NCI-H748 treated with DMSO at 0.1 percent for 48 hours (cell line): ENCODE results near the gene DLGAP1.

Experiments
- DNase-seq: peaks from one replicate; lab custom pipeline; 2025; lab: John Stamatoyannopoulos, UW

The DLGAP1 gene

GRCh38 chr18:3773303-3773702, 681.8 kb downstream of the DLGAP1 start:
- peak; percentile 76 for DNase-seq

GRCh38 chr18:3771121-3771971, 683.8 kb downstream of the DLGAP1 start:
- no peak for DNase-seq

GRCh38 chr18:3761266-3761665, 693.8 kb downstream of the DLGAP1 start:
- no peak for DNase-seq

GRCh38 chr18:3760741-3761140, 694.4 kb downstream of the DLGAP1 start:
- DNase-seq = no peak

- no peak for DNase-seq
Observed at GRCh38 chr18:3759099-3759498, 696.0 kb downstream of the DLGAP1 start.

GRCh38 chr18:3758531-3758930, 696.6 kb downstream of the DLGAP1 start:
- DNase-seq = no peak

- DNase-seq = no peak
Observed at GRCh38 chr18:3757361-3757760, 697.7 kb downstream of the DLGAP1 start.

- no peak for DNase-seq
Observed at GRCh38 chr18:3753106-3753505, 702.0 kb downstream of the DLGAP1 start.

- no peak for DNase-seq
Observed at GRCh38 chr18:3748086-3748485, 707.0 kb downstream of the DLGAP1 start.

GRCh38 chr18:3747176-3747973, 707.7 kb downstream of the DLGAP1 start:
- no peak for DNase-seq

GRCh38 chr18:3742541-3742940, 712.6 kb downstream of the DLGAP1 start:
- no peak for DNase-seq

- no peak for DNase-seq
Observed at GRCh38 chr18:3741333-3741732, 713.8 kb downstream of the DLGAP1 start.

GRCh38 chr18:3728704-3729437, 726.2 kb downstream of the DLGAP1 start:
- DNase-seq = no peak

GRCh38 chr18:3727274-3727673, 727.8 kb downstream of the DLGAP1 start:
- no peak for DNase-seq

GRCh38 chr18:3726238-3726951, 728.7 kb downstream of the DLGAP1 start:
- DNase-seq = peak; percentile 84

- DNase-seq = no peak
Observed at GRCh38 chr18:3725115-3725514, 730.0 kb downstream of the DLGAP1 start.

GRCh38 chr18:3723554-3723953, 731.6 kb downstream of the DLGAP1 start:
- no peak for DNase-seq

- no peak for DNase-seq
Observed at GRCh38 chr18:3722649-3723433, 732.3 kb downstream of the DLGAP1 start.

GRCh38 chr18:3721771-3722648, 733.1 kb downstream of the DLGAP1 start:
- no peak for DNase-seq
